ENCODE results near the gene CRB2.

The CRB2 gene

GRCh38 chr9:123360161-123361085 lies 4.4 kb downstream of the CRB2 start:
- no peak for TF ChIP-seq CTCF (IDR thresholded peaks at IDR 0.05)

GRCh38 chr9:123361086-123361730 lies 5.2 kb downstream of the CRB2 start:
- no peak for TF ChIP-seq CTCF (IDR thresholded peaks at IDR 0.05)

- TF ChIP-seq CTCF (IDR thresholded peaks at IDR 0.05), result no peak
Measured at GRCh38 chr9:123361731-123362510, 5.9 kb downstream of the CRB2 start.

- TF ChIP-seq CTCF (IDR thresholded peaks at IDR 0.05), result no peak
Measured at GRCh38 chr9:123362856-123363255, 6.9 kb downstream of the CRB2 start.

GRCh38 chr9:123364241-123364824 lies 8.3 kb downstream of the CRB2 start:
- no peak for TF ChIP-seq CTCF (IDR thresholded peaks at IDR 0.05)

- no peak for TF ChIP-seq CTCF (IDR thresholded peaks at IDR 0.05)
Measured at GRCh38 chr9:123365287-123365880, 9.4 kb downstream of the CRB2 start.

Measured in LNCAP (cell line).